ENCODE results near the gene SLC28A1.

GRCh38 chr15:84863565-84864443 is 20.7 kb upstream of the SLC28A1 start:
- TF ChIP-seq EZH2 (IDR thresholded peaks at IDR 0.05): no peak
- TF ChIP-seq FOXP2 (optimal IDR thresholded peaks at IDR 0.05; ENCODE audit: control extremely low read depth, extremely low read length, insufficient read depth): no peak
- no peak for TF ChIP-seq POLR2AphosphoS5 (IDR thresholded peaks at IDR 0.05; ENCODE audit: borderline replicate concordance, low read depth, low read length)

Measured in SK-N-MC (cell line).